NCI-H2171 treated with DMSO at 0.1 percent for 48 hours (cell line): ENCODE results near the gene AFF1.

ENCODE experiments used
- DNase-seq: peaks from one replicate; lab custom pipeline; 2025; lab: John Stamatoyannopoulos, UW

Gene AFF1

GRCh38 chr4:86934771-86935565, at the start of gene AFF1:
AFF1 (plus strand) TSS chr4:86935011; CDS start chr4:86948534, 13,523 bp downstream.
- peak; percentile 55 for DNase-seq

DNA sequence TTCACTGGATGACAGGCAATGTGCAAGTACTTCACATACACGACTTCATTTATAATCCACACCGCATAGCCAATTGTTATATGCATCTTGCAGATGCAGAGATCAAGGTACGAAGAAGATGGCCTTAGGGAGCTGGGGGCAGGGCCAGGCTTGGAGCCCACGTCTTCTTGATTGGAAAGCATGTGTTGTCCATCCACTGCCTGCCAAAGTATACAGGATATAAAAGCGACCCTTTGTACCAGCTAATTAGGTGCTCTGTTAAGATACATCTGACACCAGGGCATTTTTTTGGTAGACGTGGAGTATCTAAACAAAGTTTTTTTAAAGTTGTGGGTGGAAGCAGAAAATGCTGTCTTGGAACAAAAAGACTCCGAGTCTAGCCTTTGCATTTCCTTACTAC, 44.0 kb upstream of the AFF1 start:
- peak; percentile 2 for DNase-seq

GRCh38 chr4:86891762-86892635, 42.8 kb upstream of the AFF1 start, which contains the start of gene C4orf36:
C4orf36 (minus strand) TSS chr4:86892422; CDS start chr4:86891520, 902 bp downstream.
- peak; percentile 68 for DNase-seq

- peak; percentile 63 for DNase-seq
Measured at GRCh38 chr4:86892636-86892960, 42.2 kb upstream of the AFF1 start.

DNA sequence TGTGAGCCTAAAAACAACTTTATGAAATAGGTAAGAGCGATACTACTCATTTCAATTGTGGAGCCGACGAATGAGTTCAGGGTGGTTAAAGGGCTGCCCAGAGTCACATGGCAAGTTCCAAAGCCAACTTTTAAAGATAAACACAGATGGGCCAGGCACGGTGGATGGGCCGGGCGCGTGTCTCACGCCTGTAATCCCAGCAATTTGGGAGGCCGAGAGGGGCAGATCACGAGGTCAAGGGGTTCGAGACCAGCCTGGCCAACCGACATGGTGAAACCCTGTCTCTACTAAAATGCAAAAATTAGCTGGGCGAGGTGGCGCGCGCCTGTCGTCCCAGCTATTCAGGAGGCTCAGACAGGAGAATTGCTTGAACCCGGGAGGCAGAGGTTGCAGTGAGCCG, 41.7 kb upstream of the AFF1 start:
- DNase-seq = no peak

DNA sequence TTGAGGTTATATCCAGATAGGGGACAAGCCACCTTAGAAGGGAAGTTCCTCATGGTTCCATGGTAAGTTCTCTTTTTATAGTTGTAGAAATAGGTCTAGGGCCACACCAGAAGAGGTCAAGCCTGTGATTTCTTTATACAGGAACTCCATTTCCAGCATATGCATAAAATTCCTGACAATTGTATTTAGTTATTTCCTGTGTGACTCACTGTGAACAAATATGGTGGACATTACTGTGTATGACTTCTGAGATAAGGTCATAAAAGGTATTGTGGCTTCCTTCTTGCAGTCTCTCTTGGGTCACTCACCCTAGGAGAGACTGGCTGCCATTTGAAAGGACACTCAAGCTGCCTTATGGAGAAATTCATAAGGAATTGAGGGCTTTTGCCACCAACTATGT, 40.4 kb upstream of the AFF1 start:
- DNase-seq = no peak

DNA sequence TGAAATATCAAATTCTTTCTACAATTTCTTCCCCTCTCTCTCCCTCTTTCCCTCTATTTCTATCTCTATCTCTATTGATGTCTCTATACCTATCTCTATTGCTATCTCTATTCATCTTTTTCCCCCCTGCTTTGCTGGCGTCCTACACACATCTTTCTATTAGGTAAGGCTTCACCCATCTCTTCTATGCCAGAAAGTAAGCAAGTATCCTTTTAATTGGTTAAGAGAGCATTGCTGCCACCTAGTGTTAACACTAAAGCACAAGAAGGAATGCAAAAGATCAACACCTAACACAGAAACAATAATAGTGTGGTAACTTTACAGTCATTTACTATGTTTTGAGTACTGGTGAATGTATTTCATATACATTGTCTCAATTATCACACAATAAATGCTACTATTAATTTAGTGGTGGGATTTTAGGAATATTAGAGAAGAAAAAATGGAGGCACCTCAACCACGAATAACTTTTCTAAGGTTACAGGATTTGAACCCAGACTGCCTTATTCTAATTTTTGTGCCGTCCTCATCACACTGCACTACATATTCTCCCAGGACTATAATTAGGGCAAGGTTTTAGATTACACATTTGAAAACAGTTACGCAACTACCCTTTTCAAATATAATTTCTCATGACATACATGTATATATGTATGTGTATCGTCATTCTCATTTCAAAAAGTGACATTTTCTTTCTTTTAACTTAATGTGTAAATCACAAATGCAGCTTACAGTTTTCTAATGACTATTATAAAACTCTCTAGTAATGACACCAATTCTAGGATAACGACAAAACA, 38.9 kb upstream of the AFF1 start:
- DNase-seq = peak; percentile 62

DNA sequence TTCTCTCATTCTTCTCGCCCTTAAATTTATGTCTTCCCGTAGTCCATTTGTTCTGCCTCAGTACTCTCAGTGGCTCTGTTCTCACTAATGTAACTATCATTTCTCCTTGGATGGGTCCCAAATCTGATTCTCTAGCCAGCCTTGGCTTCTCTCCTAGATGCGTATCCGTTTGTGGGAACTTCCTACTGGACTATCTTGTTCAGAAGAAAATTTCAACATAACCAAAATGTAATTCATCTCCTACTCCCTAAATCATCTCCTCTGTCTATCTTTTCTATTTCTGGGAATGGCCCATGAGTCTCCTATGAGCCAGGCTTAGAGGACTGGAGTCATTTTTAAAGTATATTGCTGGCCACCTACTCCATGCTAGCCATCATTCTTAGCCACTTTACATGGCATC, 38.2 kb upstream of the AFF1 start:
- no peak for DNase-seq

GRCh38 chr4:86898562-86898961, 36.2 kb upstream of the AFF1 start:
- DNase-seq = no peak

GRCh38 chr4:86901864-86902263, 32.9 kb upstream of the AFF1 start:
- no peak for DNase-seq

DNA sequence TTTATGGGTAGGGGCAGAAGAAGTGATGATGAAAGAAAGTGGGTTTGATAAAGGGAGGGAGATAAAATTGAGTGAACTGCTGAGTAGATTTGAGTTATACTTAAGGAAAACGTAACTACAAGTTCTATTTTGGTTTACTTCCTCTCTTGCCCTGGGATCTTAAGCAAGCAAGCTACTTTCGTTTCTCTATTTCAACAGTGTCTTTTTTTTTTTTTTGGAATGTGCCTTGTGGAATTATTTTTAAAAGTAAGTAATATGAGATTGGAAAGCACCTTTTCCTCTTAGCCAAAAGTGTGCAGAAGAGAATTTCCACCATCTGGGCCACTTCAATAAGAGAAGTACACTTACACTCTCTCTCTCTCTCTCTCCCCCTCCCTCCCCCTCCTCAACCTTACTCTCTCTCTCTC, 26.6 kb upstream of the AFF1 start:
- peak; percentile 71 for DNase-seq

DNA sequence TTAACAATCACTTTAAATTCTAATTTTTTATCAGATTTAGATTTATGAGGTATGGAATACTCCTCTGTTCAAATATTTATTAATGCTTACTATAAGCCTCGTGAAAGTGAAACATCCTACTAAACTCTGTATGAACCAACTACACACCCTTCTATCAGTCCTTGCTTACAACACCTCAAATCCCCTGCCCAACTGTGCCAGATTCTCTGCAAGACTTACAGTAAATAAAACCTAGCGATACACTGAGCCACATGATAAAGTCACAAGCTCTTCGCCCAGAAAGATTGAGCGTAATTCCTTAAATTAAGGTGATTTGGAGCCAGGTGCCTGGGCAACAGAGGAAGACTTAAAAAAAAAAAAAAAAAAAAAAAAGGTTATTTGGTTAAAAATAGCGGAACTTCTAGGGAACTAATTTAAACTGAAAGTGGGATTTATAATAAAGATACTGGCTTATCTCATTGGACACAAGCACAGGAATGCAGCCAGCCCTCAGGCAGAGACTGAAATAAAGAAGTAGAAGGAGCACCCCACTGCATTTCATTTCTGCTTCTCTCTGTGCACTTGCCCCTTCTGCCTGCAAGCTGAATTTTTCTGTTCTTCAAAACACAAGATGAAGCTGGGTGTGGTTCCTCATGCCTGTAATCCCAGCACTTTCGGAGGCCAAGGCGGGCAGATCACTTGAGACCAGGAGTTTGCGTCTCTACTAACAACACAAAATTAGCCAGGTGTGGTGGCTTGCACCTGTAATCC, 25.1 kb upstream of the AFF1 start:
- DNase-seq = no peak

- DNase-seq = no peak
Measured at GRCh38 chr4:86910369-86910768, 24.4 kb upstream of the AFF1 start.

GRCh38 chr4:86910820-86911684, 23.8 kb upstream of the AFF1 start:
- no peak for DNase-seq

DNA sequence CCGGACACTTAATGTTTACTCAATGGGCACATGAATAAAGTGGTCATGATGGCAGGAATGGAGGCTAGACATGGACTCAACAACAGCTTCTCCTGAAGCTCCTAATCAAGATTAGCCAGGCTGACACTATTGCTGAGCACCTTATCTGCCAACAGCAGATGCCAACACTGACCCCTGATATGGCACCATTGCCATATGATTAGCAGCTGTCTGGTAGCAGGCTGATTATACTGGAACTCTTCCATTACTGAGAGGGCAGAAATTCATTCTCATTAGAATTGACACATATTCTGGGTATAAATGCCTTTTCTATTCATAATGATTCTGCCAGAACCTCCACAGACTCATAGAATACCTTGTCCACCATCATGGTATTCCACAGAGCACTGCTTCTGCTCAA, 18.4 kb upstream of the AFF1 start:
- DNase-seq = no peak

DNA sequence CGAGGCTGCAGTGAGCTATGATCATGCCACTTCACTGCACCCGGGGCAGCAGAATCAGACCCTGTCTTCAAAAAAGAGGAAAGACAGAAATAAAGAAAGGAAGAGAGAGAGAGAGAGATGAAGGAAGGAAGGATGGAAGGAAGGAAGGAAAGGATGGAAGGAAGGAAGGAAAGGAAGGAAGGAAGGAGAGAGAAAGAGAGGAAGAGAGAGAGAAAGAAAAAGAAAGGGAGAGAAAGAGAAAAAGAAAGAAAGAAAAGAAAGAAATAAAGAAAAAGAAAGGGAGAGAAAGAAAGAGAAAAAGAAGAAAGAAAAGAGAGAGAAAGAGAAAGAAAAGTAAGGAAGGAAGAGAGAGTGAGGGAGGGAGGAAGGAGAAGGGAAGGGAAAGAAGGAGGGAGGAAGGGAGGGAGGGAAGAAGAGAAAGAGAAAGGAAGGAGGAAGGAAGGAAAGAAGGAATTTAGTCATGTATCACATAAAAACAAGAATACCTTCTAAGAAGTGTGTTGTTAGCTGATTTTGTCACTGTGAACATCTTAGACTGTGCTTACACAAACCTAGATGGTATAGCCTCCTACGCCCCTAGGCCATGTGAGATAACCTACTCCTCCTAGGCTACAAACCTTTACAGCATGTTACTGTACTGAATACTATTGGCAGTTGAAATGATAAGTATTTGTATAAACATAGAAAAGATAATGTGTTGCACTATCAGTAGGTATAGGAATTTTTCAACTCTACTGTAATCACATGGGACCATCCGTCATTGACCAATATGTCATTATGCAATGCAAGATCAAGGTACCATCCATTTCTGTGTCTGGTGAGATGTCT, 17.4 kb upstream of the AFF1 start:
- DNase-seq = no peak

- no peak for DNase-seq
Measured at GRCh38 chr4:86918539-86919072, 16.2 kb upstream of the AFF1 start.

DNA sequence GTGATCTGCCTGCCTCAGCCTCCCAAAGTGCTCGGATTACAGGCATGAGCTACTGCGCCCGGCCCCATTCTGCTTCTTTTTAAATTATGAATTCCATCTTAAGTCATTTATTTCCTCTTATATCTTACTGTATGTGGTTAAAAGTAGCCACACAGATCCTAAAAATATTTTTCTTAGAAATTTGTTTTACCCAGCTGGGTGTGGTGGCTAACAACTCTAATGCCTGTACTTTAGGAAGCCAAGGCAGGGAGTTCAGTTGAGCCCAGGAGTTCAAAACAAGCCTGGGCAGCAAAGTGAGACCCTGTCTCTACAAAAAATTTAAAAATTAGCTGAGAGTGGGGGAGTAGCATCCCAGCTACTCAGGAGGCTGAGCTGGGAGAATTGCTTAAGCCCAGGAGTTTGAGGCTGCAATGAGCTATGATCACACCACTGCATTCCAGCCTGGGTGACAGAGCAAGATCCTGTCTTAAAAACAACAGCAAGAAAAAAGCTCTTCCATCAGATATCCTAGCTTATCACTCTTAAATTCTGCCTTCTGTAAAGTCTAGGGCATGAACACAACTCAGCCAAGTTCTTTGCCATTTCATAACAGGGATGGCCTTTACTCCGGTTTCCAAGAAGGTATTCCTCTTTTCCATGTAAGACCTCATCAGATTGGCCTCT, 15.1 kb upstream of the AFF1 start:
- no peak for DNase-seq
